Measurements from ENCODE around the gene CDK4. TPM values are rescaled to one million over a fixed set of nuclear protein-coding genes. Genes with fewer than 3 reads are reported as not detected.

Gene CDK4
- total and polyA plus RNA-seq, 4 donors = 28.1 to 69.1 (median 38.2) TPM

- no peak for TF ChIP-seq FOXA1 (IDR thresholded peaks at IDR 0.05)
- TF ChIP-seq RAD21 (IDR thresholded peaks at IDR 0.05) = no peak
These were observed 26.3 kb downstream of the CDK4 start (continued) for GRCh38 chr12:57725851-57726150.

DNA sequence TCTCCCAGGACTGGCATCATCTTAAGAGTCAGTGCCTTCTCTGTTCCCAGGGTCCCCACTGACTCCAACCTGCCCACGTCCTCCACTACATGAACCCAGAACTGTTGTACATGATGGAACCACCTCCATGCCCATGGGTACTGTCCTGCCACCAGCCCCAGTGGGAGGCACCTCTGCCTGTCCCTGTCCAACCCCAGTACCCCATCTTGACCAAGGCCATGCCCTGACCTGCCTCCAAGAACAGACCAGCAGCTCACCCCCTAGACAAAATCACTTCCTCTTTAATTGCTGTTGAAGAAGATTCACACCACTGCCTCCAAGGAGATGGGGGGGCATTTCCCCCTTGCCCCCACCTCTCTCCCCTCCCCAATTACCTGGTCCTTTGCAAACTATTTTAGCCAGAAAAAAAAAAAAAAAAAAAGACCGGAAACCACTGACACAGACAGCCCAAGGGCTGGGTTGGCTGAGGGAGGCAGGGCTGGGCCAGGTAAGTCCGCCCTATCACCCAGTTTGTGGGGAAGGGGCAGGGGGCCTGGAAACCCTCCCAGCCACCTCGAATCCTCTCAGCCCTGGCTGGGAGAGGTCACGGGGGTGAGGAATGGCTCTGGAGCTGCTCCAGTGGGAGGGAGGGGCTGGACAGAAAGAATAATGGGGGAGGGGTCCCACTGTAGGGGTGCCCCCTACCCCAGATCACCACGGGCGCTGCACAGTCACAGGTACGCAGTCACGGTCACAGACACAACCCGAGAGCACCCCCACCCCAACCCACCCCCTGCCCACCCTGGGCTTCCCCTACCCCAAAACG lies 27.0 kb downstream of the CDK4 start:
- no peaks in the 10 kb centered on the region for H3K9me3 ChIP-seq (ENCODE audit: control insufficient read depth in 4 of 4, low read length in 3 of 4)
- H3K4me1 ChIP-seq (ENCODE audit: control insufficient read depth in 4 of 4, insufficient read depth in 4 of 4, low read length in 3 of 4) = peaks cover 0 to 14% (median 9%) of the 10 kb centered on the region in 4 donors
- peaks cover 0 to 17% (median 11%) of the 10 kb centered on the region in 4 donors for H3K36me3 ChIP-seq (ENCODE audit: control insufficient read depth in 4 of 4, insufficient read depth in 3 of 4, low read depth in 1 of 4, low read length in 3 of 4)
- TF ChIP-seq, protein P1, sequence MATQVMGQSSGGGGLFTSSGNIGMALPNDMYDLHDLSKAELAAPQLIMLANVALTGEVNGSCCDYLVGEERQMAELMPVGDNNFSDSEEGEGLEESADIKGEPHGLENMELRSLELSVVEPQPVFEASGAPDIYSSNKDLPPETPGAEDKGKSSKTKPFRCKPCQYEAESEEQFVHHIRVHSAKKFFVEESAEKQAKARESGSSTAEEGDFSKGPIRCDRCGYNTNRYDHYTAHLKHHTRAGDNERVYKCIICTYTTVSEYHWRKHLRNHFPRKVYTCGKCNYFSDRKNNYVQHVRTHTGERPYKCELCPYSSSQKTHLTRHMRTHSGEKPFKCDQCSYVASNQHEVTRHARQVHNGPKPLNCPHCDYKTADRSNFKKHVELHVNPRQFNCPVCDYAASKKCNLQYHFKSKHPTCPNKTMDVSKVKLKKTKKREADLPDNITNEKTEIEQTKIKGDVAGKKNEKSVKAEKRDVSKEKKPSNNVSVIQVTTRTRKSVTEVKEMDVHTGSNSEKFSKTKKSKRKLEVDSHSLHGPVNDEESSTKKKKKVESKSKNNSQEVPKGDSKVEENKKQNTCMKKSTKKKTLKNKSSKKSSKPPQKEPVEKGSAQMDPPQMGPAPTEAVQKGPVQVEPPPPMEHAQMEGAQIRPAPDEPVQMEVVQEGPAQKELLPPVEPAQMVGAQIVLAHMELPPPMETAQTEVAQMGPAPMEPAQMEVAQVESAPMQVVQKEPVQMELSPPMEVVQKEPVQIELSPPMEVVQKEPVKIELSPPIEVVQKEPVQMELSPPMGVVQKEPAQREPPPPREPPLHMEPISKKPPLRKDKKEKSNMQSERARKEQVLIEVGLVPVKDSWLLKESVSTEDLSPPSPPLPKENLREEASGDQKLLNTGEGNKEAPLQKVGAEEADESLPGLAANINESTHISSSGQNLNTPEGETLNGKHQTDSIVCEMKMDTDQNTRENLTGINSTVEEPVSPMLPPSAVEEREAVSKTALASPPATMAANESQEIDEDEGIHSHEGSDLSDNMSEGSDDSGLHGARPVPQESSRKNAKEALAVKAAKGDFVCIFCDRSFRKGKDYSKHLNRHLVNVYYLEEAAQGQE (IDR thresholded peaks at IDR 0.05) = no peak
- TF ChIP-seq CTCF (IDR thresholded peaks at IDR 0.05; ENCODE audit: low read depth, low read length, missing input control) = no peak
- no peak for TF ChIP-seq SP1 (IDR thresholded peaks at IDR 0.05)
- no peak for TF ChIP-seq FOXA2 (IDR thresholded peaks at IDR 0.05)
- TF ChIP-seq ATF3 (IDR thresholded peaks at IDR 0.05) = no peak
- no peak for TF ChIP-seq HNF4A (conservative IDR thresholded peaks at IDR 0.05)
- TF ChIP-seq JUND (IDR thresholded peaks at IDR 0.05) = no peak
- 55% methylated on average over 11 of the region's 11 CpGs for WGBS
- H3K27me3 ChIP-seq (ENCODE audit: control insufficient read depth in 4 of 4, insufficient read depth in 4 of 4, low read length in 3 of 4) = no peaks in the 10 kb centered on the region
- no peak overlapping the region for H3K4me3 ChIP-seq (ENCODE audit: low read depth in 1 of 3, low read length in 3 of 3)
- no peak overlapping the region for H3K9ac ChIP-seq (ENCODE audit: low read depth in 1 of 2, low read length in 2 of 2)
- DNase-seq (ENCODE audit: low spot score) = no peak
- no peak overlapping the region for H3K27ac ChIP-seq (ENCODE audit: low read depth in 1 of 2, low read length in 2 of 2)

GRCh38 chr12:57724003-57724935 lies 27.8 kb downstream of the CDK4 start:
- Histone ChIP-seq H3K4me3 (ENCODE audit: low read depth in 1 of 3, low read length in 3 of 3) (no peak overlapping the region), H3K27ac (ENCODE audit: low read depth in 1 of 2, low read length in 2 of 2) (no peak overlapping the region), H3K9ac (ENCODE audit: low read depth in 1 of 2, low read length in 2 of 2) (no peak overlapping the region), H3K4me1 (ENCODE audit: control insufficient read depth in 4 of 4, insufficient read depth in 4 of 4, low read length in 3 of 4) (peaks cover 0 to 14% (median 9%) of the 10 kb centered on the region in 4 donors), H3K27me3 (ENCODE audit: control insufficient read depth in 4 of 4, insufficient read depth in 4 of 4, low read length in 3 of 4) (no peaks in the 10 kb centered on the region), H3K36me3 (ENCODE audit: control insufficient read depth in 4 of 4, insufficient read depth in 3 of 4, low read depth in 1 of 4, low read length in 3 of 4) (peaks cover 2 to 25% (median 19%) of the 10 kb centered on the region in 4 donors), H3K9me3 (ENCODE audit: control insufficient read depth in 4 of 4, low read length in 3 of 4) (no peaks in the 10 kb centered on the region)
- no peak for DNase-seq (ENCODE audit: low spot score)
- WGBS = 79% methylated on average over 12 of the region's 12 CpGs
- TF ChIP-seq HNF4G (IDR thresholded peaks at IDR 0.05) (no peak), YY1 (IDR thresholded peaks at IDR 0.05) (no peak), EGR1 (IDR thresholded peaks at IDR 0.05; ENCODE audit: low read depth in 2 of 2) (no peak), ATF3 (IDR thresholded peaks at IDR 0.05) (no peak), SP1 (IDR thresholded peaks at IDR 0.05) (no peak), FOXA1 (IDR thresholded peaks at IDR 0.05) (no peak)
